Epithelial cell of proximal tubule (primary cell): ENCODE measurements around the gene TRIP13. TPM values are rescaled to one million over a fixed set of nuclear protein-coding genes. Genes with fewer than 3 reads are reported as not detected.

ENCODE experiments used
- DNase-seq: peaks from one replicate; pipeline ENCODE4 v3.0.0-alpha.2; 2011; ENCODE audit warnings: low read depth
- H3K4me3 ChIP-seq: 2 replicates; pipeline ENCODE4 v1.5.1; 2011; ENCODE audit warnings: low read depth, mild to moderate bottlenecking, low read length
- total RNA-seq: library from RNA; depleted of rRNA; stranded (reverse); fragments of >200 nt; gene quantifications from 2 replicates; pipeline ENCODE4 v1.2.3, GENCODE V29; 2015
- TF ChIP-seq, protein P1 (sequence below): conservative IDR thresholded peaks from 2 replicates; pipeline ENCODE4 v1.5.1; 2012; ENCODE audit warnings: low read depth, mild to moderate bottlenecking, low read length

Gene TRIP13
- total RNA-seq, 1 donor from 2014 or later, result 66.7 TPM

DNA sequence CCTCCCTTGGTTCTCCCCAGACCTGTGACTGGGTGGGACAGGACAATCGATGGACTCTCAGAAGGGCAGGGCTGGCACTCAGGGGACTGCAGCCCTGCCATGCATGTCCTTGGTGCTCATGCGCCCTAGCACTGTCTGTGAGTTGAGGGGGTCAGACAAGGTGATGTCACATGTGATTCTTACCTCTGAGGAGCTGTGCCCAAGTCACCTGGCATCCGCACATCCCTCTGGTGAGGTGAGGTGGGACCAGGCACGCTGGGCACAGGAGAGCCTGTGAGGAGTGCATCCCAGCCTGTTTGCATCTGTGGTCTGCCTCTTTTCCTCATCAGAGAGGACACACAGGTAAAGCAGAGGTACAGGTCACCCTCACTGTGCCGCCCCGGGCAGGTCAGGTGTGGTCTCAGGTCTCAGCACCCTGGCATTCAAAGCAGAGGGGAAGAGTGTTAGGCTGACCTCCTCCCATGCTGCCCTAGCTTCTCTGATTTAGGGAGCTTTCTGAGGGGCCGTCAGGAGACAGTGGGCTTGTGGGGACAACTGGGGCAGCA, 14.8 kb downstream of the TRIP13 start:
- TF ChIP-seq, protein P1, sequence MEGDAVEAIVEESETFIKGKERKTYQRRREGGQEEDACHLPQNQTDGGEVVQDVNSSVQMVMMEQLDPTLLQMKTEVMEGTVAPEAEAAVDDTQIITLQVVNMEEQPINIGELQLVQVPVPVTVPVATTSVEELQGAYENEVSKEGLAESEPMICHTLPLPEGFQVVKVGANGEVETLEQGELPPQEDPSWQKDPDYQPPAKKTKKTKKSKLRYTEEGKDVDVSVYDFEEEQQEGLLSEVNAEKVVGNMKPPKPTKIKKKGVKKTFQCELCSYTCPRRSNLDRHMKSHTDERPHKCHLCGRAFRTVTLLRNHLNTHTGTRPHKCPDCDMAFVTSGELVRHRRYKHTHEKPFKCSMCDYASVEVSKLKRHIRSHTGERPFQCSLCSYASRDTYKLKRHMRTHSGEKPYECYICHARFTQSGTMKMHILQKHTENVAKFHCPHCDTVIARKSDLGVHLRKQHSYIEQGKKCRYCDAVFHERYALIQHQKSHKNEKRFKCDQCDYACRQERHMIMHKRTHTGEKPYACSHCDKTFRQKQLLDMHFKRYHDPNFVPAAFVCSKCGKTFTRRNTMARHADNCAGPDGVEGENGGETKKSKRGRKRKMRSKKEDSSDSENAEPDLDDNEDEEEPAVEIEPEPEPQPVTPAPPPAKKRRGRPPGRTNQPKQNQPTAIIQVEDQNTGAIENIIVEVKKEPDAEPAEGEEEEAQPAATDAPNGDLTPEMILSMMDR, result no peak

DNA sequence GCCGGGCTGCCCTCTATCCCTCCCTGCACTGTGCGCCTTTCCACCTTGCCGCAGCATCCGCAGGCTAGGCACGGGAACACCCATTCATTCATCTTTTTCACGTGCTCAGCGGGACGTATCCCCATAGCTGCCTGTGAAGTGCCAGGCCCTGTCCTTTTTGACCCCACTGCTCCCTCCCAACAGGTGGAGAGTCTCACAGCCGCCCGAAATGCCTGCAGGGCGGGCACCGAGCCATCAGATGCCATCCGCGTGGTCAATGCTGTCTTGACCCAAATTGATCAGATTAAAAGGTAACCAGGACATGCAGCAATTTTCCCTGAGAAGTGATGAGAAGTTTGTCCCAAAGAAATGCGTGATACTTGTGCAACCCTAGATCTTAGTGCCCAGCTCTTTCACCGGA, 15.5 kb downstream of the TRIP13 start:
- TF ChIP-seq, protein P1, result no peak
- H3K4me3 ChIP-seq, result no peak overlapping the region
- DNase-seq, result no peak

More for the DNA sequence above, 14.8 kb downstream of the TRIP13 start:
- H3K4me3 ChIP-seq, result no peak overlapping the region
- DNase-seq, result no peak

DNA sequence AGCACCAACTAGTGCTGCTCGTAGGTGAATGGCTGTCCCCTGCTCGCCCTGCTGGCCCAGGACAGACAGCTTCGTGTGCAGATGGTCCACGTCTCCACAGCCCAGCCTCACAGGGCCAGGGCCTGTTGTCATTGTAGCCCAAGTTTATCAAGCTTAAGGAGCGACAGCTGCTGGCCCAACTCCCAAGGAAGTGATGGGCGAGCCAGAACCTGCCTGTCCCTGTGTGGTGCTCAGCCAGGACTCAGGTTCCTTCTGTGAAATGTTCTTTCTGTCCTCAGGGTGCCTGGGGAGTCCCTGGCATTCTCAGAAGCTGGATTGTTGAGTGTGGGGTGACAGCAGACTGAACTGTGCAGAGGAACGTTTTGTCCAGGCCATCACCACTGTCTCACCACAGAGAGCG, 16.4 kb downstream of the TRIP13 start:
- TF ChIP-seq, protein P1, result no peak
- DNase-seq, result no peak
- no peak overlapping the region for H3K4me3 ChIP-seq

DNA sequence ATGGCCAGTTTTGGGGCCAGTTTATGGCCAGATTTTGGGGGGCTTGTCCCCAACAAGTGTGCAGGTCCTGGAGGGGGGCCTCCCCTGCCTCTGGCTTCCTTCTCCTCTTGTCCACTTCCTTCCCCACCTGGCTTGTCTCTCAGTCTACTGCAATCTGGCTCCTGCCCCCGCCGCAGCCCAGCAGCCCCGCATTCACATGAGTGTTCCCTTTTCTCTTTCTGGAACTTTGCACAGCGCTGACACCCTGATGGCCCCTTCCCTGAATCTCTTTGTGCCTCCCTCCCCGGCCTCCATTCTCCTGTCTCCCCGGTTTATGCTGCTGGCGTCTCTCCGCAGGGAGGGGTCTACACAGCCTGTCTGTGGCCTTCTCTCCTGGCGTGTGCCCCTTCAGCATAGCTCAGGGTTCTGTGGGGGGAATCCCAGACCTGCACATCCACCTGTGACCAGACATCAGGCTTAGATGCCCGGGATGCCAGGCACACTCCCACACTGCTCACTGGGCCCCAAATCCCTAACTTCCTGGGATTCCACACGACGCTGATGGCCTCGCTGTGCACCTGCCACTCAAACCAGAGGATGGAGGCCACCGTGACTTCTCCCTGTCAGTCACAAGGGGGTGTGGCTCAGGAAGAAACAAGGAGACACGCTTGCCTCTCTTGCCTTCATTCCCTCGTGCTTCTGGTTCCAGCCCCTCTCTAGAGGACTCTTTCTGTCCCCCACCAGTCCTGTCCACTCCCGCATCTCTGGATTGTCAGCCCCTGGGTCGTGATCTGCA, 17.5 kb downstream of the TRIP13 start:
- DNase-seq, result no peak
- TF ChIP-seq, protein P1, result no peak
- H3K4me3 ChIP-seq, result no peak overlapping the region

DNA sequence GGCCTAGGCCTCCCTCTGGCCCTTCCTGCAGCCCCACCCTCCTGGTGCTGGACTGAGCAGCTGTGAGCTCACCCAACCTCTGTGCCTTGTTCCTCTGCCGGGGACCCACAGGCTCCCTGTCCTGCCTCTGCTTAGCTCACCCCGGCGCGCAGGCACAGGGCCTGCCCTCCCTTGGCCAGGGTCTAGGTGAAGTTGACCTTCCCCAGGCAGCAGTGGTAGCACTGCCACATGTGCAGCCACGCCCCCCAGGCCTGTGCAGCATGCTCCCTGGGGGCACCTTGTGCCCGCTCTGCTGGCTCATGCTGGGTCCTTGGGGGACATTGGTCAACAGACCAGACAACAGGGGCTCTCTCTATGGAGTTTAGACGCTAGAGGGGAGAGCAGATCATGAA, 18.1 kb downstream of the TRIP13 start:
- TF ChIP-seq, protein P1, result no peak
- no peak for DNase-seq
- H3K4me3 ChIP-seq, result no peak overlapping the region

DNA sequence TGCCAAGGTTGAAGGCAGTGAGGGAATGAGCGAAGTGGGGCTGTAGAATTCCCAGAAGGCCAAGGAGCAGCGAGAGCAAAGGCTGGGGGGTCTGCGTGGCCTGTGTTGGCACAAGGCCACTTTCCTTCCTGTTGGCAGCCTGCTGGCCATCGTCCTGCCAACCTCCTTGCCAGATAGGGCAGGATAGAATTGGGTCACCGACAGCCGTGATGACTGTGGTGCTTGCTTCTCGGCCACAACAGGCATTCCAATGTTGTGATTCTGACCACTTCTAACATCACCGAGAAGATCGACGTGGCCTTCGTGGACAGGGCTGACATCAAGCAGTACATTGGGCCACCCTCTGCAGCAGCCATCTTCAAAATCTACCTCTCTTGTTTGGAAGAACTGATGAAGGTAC, 18.9 kb downstream of the TRIP13 start:
- DNase-seq, result no peak
- no peak overlapping the region for H3K4me3 ChIP-seq
- TF ChIP-seq, protein P1, result no peak
